Astrocyte of the cerebellum (primary cell): ENCODE results near the gene CATSPERD.
"Not testable (repeated sequence)": the region's sequence is repeated elsewhere in the genome, so short reads cannot be mapped to it uniquely, and the experiment has no call there.

Experiments used
- DNase-seq: peaks from one replicate; pipeline ENCODE4 v3.0.0-alpha.2; 2011; ENCODE audit warnings: low read depth
- H3K4me3 ChIP-seq: 2 replicates; pipeline ENCODE4 v1.5.1; 2011; ENCODE audit warnings: mild to moderate bottlenecking, low read depth, low read length, moderate library complexity
- in situ Hi-C: cut with HindIII; loops from 2 replicates; pipeline ENCODE4 v1.10.0; 2017; ENCODE audit warnings: low sequenced_read_pairs
- TF ChIP-seq, protein P1 (sequence below): IDR thresholded peaks from 2 replicates; pipeline ENCODE4 v1.5.1; 2012; ENCODE audit warnings: low read length, low read depth, moderate library complexity, mild to moderate bottlenecking; ENCODE audit errors: missing control alignments

Gene CATSPERD

DNA sequence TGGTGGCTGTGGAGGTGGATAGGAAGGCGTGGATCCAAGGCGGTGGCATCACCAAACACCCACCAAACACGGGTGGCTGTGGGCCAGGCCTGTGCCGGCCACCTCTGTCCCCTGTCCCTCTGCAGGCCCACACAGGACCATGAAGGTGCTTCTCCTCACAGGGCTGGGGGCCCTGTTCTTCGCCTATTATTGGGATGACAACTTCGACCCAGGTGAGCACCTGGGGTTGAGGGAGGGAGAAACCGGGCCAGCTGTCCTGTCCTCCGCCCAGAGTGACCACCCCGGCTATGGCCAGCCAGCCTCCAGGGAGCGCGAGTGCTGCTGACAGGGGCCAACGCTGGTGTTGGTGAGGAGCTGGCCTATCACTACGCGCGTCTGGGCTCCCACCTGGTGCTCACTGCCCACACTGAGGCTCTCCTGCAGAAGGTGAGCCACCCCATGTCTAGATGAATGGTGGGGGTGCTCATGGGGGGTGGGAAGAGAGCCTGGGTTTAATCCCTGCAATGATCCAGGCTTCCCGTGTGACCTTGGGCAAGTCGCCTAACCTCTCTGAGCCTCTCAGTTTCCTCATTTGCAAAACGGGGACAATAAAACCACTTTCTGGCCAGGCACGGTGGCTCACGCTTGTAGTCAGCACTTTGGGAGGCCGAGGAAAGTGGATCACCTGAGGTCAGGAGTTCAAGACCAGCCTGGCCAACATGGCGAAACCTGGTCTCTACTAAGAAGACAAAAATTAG is 35.6 kb upstream of the CATSPERD start:
- no peak for DNase-seq
- H3K4me3 ChIP-seq: no peak overlapping the region
- in situ Hi-C loops: no loop called here
- TF ChIP-seq, protein P1, sequence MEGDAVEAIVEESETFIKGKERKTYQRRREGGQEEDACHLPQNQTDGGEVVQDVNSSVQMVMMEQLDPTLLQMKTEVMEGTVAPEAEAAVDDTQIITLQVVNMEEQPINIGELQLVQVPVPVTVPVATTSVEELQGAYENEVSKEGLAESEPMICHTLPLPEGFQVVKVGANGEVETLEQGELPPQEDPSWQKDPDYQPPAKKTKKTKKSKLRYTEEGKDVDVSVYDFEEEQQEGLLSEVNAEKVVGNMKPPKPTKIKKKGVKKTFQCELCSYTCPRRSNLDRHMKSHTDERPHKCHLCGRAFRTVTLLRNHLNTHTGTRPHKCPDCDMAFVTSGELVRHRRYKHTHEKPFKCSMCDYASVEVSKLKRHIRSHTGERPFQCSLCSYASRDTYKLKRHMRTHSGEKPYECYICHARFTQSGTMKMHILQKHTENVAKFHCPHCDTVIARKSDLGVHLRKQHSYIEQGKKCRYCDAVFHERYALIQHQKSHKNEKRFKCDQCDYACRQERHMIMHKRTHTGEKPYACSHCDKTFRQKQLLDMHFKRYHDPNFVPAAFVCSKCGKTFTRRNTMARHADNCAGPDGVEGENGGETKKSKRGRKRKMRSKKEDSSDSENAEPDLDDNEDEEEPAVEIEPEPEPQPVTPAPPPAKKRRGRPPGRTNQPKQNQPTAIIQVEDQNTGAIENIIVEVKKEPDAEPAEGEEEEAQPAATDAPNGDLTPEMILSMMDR: no peak

DNA sequence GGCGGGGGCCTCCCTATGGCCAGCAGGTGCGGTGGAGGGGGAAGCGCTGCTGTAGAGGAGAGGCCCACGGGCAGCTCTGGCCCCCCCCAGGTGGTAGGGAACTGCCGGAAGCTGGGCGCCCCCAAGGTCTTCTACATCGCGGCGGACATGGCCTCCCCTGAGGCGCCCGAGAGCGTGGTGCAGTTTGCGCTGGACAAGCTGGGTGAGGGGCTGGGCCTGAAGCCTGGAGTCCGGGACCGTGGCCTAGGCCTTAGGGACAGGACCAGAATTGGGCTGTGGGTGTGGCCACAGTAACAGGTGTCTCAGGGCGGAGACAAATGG is 34.2 kb upstream of the CATSPERD start:
- peak overlapping the region; percentile 46 for H3K4me3 ChIP-seq

DNA sequence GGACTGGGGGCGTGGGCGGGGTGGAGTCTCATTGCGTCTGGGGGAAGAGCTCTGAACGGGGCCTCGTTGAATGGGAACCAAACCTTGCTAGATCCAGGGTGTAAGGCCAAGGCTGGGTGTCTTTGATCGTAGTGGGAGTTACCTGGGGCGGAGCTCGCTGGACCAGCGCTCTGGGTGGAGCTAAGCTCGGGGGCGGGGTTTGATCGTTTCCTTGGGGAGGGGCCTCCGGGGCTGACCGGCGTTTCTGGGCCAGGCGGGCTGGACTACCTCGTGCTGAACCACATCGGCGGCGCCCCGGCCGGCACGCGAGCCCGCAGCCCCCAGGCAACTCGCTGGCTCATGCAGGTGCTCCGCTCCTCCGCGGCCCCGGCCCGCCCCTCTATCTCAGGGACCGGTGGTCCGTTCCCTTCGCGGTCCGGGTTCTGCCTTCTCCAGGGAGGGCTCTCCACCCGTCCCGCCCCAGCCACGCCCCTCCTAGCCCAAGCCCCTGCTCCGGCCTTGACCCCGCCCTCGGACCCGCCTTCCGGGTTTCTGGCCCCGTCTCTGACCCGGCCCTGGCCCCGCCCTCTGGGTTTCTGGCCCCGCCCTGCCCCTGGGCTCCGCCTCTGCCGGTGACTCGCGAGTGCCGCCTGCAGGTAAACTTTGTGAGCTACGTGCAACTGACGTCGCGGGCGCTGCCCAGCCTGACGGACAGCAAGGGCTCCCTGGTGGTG is 33.6 kb upstream of the CATSPERD start:
- peak overlapping the region; percentile 46 for H3K4me3 ChIP-seq
- peak; percentile 69 for DNase-seq
- TF ChIP-seq, protein P1: peak; percentile 81
- in situ Hi-C loops: no loop called here

More for the DNA sequence above, 34.2 kb upstream of the CATSPERD start:
- in situ Hi-C loops: no loop called here
- TF ChIP-seq, protein P1: no peak
- no peak for DNase-seq

DNA sequence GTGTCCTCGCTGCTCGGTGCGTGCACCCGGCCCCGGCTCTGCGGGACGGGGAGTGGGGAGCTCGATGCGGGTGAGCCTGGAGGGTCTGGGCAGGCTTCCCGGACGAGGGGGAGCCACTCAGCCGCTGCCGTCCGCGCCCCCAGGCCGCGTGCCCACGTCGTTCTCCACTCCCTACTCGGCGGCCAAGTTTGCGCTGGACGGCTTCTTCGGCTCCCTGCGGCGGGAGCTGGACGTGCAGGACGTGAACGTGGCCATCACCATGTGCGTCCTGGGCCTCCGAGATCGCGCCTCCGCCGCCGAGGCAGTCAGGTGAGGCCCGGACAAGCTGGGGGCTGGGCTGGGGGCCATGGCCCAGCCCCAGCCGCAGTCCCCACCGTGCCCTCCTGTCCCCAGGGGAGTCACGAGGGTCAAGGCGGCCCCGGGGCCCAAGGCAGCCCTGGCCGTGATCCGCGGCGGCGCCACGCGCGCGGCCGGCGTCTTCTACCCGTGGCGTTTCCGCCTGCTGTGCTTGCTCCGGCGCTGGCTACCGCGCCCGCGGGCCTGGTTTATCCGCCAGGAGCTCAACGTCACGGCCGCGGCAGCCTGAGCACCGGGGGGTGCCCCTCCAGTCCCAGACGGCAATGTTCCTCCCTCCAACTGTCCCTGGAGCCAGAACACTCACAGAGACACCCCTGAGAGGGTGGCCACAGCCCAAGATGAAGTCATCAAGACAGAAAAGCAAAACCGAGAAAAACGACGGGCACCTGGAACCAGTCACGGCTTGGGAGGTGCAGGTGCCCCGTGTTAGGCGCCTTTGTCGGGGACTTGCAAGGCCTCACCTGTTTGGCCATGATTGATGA is 32.9 kb upstream of the CATSPERD start:
- in situ Hi-C loops: no loop called here
- TF ChIP-seq, protein P1: no peak
- DNase-seq: no peak
- H3K4me3 ChIP-seq: peak overlapping the region; percentile 46

DNA sequence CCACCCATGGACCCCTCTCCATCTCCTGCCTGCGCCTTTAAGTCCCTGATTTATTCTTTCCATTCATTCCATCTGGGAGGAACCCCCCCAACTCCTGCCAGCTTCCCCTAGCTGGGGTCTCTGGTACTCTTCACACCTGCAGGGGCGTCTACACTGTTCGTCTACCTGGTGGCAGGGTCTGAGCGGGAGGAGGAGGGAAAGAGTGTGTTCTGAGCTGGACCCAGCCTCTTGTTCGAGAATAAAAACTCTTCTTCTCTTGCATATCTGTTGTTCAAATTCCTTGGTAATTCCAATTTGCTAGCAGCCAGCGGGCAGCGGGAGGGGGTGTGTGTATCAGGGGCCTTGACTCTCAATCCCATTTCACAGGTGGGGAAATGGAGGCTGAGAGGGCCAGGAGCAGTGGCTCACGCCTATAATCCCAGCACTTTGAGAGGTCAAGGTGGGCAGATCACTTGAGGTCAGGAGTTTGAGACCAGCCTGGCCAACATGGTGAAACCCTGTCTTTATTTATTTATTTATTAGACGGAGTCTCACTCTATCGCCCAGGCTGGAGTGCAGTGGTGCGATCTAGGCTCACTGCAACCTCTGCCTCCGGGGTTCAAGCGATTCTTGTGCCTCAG is 32.1 kb upstream of the CATSPERD start:
- H3K4me3 ChIP-seq, in situ Hi-C loops, DNase-seq: not testable (repeated sequence)

DNA sequence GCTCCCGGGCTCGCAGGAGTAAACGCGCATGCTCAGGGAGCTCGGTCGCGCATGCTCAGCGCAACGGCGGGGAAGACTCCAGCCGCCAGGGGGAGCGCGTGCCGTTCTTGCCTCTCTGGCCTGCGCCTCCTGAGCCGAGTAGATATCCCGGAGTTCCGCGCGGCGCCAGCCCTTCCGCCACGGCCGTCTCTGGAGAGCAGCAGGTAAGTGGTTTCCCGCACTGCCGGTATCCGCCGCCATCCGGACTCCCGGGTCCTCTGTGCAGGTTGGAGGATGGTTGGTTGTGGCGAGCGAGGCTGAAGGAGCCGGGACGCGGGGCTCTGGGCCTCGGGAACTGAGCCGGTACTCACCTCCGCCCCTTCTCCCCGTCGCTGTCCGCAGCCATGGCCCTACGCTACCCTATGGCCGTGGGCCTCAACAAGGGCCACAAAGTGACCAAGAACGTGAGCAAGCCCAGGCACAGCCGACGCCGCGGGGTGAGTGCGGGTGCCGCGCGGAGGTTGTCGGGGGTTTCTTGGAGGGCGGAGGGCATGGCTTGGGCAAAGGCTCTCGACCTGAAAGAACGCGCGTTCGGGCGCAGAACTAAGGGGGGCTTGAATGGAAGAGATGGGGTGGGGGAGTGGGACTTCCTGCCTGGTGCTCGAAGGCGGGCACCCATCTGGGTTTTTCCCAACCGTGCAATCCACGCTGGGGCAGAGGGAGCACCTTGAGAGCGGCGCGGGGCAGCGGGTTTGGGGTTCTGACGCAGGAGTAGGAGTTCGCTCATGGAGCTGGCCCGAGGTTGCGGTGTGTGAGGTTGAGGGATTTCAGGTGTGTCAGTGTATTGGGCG is 30.1 kb upstream of the CATSPERD start, which contains the start of gene RPL36:
RPL36 (plus strand) TSS at position 171 of the 830 bp plus-strand sequence; CDS start at position 384, 213 bp downstream.
- TF ChIP-seq, protein P1: peak; percentile 95
- peak within 1 kb of the TSS; percentile 98 for H3K4me3 ChIP-seq
- DNase-seq: peak; percentile 91
- in situ Hi-C loops: no loop called here
